PC-3 (cell line): ENCODE results near the gene BSCL2. TPM values are rescaled to one million over a fixed set of nuclear protein-coding genes. Genes with fewer than 3 reads are reported as not detected.

ENCODE experiments used
- ATAC-seq: fragments of 200-7000 bp; cut with Tn5 transposase; 2 replicates; pipeline ENCODE4 v1.9.1; 2020; ENCODE audit warnings: mild to moderate bottlenecking, moderate library complexity
- BruUV-seq: library from RNA; stranded (reverse); fragments of 400-500 nt; replicated peaks from 2 replicates; lab custom pipeline; 2021; lab: Mats Ljungman, UMichigan
- CTCF ChIA-PET: fragments of 300-600 bp; sonication (Branson Sonifier 250); formaldehyde crosslinking; loops from one replicate; lab custom pipeline; 2022; ENCODE audit warnings: antibody characterized with exemption; lab: Charles Lee
- POLR2A ChIA-PET: fragments of 300-600 bp; sonication (Branson Sonifier 250); formaldehyde crosslinking; loops from one replicate; lab custom pipeline; 2022; ENCODE audit warnings: antibody characterized with exemption; ENCODE audit not compliant: unreplicated experiment; lab: Charles Lee
- DNase-seq: peaks from one replicate; pipeline ENCODE4 v3.0.0-alpha.2; 2015
- H2AFZ ChIP-seq: fragments of 300-600 bp; sonication (generic); 2 replicates; pipeline ENCODE4 v1.6.0; 2016; ENCODE audit warnings: antibody characterized with exemption, low read length
- H3F3A ChIP-seq: fragments of 300-600 bp; sonication (generic); one replicate; pipeline ENCODE4 v1.6.0; 2017; ENCODE audit warnings: antibody characterized with exemption, low read length, control low read depth, mild to moderate bottlenecking; ENCODE audit not compliant: unreplicated experiment
- H3K27ac ChIP-seq: fragments of 300-600 bp; sonication (generic); 2 replicates; pipeline ENCODE4 v1.5.1; 2016; ENCODE audit warnings: mild to moderate bottlenecking, low read length
- H3K27me3 ChIP-seq: fragments of 300-600 bp; sonication (generic); 2 replicates; pipeline ENCODE4 v1.6.1; 2016; ENCODE audit warnings: low read length, mixed read lengths
- H3K36me3 ChIP-seq: fragments of 300-600 bp; sonication (generic); 2 replicates; pipeline ENCODE4 v1.6.1; 2016; ENCODE audit warnings: low read depth, mixed run types, low read length, mixed read lengths
- H3K4me1 ChIP-seq: fragments of 300-600 bp; sonication (generic); 2 replicates; pipeline ENCODE4 v1.5.1; 2016; ENCODE audit warnings: low read length; ENCODE audit not compliant: insufficient read depth
- H3K4me2 ChIP-seq: fragments of 300-600 bp; sonication (generic); 2 replicates; pipeline ENCODE4 v1.6.0; 2016; ENCODE audit warnings: low read length
- H3K4me3 ChIP-seq: fragments of 300-600 bp; sonication (generic); 2 replicates; pipeline ENCODE4 v1.5.1; 2016; ENCODE audit warnings: mild to moderate bottlenecking, low read length, mixed read lengths
- H3K79me2 ChIP-seq: fragments of 300-600 bp; sonication (generic); 2 replicates; pipeline ENCODE4 v1.6.1; 2017; ENCODE audit warnings: low read length, mixed read lengths
- H3K9ac ChIP-seq: fragments of 300-600 bp; sonication (generic); 2 replicates; pipeline ENCODE4 v1.6.0; 2016; ENCODE audit warnings: mild to moderate bottlenecking, low read length
- H3K9me2 ChIP-seq: fragments of 300-600 bp; sonication (generic); replicated peaks from 2 replicates; pipeline ENCODE4 v1.6.1; 2016; ENCODE audit warnings: mixed run types, low read length, mixed read lengths
- H3K9me3 ChIP-seq: fragments of 300-600 bp; sonication (generic); 2 replicates; pipeline ENCODE4 v1.6.1; 2016; ENCODE audit warnings: low read length, mixed read lengths
- H4K20me1 ChIP-seq: fragments of 300-600 bp; sonication (generic); 2 replicates; pipeline ENCODE4 v1.6.1; 2016; ENCODE audit warnings: low read length, mixed read lengths
- EZH2 ChIP-seq: fragments of 300-600 bp; sonication (generic); IDR thresholded peaks from one replicate; pipeline ENCODE4 v1.6.1; 2017; ENCODE audit warnings: antibody characterized with exemption, mild to moderate bottlenecking, low read length; ENCODE audit not compliant: unreplicated experiment
- EZH2phosphoT487 ChIP-seq: fragments of 300-600 bp; sonication (generic); IDR thresholded peaks from 2 replicates; pipeline ENCODE4 v1.6.1; 2018; ENCODE audit warnings: mild to moderate bottlenecking, antibody characterized with exemption, low read length, borderline replicate concordance
- intact Hi-C: fragments of 100-400 bp; cut with micrococcal nuclease; formaldehyde crosslinking; loops from 2 replicates; pipeline ENCODE4 v1.9.0; 2023
- total RNA-seq: library from RNA; depleted of rRNA; stranded (reverse); fragments of >200 nt; gene quantifications from 2 replicates; pipeline ENCODE4 v1.2.3, GENCODE V29; 2014
- TF ChIP-seq, protein P1 (sequence below): fragments of 300-600 bp; sonication (generic); conservative IDR thresholded peaks from 2 replicates; pipeline ENCODE4 v1.5.1; 2017; ENCODE audit warnings: antibody characterized with exemption, low read depth, mild to moderate bottlenecking, low read length

Gene BSCL2
- total RNA-seq, 1 experiment from 2014 or later = 65.7 TPM

DNA sequence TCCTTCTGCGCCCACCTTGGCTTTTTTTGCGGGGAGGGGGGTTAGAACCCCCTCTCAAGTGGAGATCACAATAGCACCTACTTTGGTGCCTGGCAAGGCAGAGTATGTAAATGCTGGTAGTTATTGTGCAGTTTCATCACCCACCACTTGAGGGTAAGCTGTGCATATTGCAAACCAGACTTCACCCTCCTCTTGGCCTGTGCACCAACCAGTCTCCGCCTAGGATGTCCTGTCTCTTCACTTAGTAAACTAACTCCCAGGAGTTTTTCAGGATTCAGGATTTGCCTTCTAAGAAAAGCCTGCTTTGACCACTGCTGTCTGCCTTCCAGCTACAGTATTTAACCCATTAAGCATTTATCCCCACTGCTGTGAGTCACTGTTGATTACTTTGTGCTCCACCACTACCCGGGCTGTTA, 26.4 kb downstream of the BSCL2 start:
- Histone ChIP-seq H2AFZ (peak overlapping the region; percentile 83), H3K9me2 (no peaks in the 10 kb centered on the region), H3K9me3 (no peaks in the 10 kb centered on the region), H3K9ac (no peak overlapping the region), H3K27me3 (no peaks in the 10 kb centered on the region), H4K20me1 (no peaks in the 10 kb centered on the region), H3K36me3 (no peaks in the 10 kb centered on the region; the same call in 1 of the 2 replicates), H3K4me3 (no peak overlapping the region), H3K79me2 (peaks cover 29% of the 10 kb centered on the region), H3K4me1 (peaks cover 23% of the 10 kb centered on the region), H3F3A (peaks cover 8% of the 10 kb centered on the region), H3K4me2 (peak overlapping the region; percentile 16; the same call in 1 of the 2 replicates), H3K27ac (no peak overlapping the region)
- intact Hi-C loops = loop anchor here (1.0 kb wide), 1 partner anchor 13 kb away; no protein-coding TSS in a partner anchor
- BruUV-seq = no TSS peak
- ChIA-PET POLR2A (interaction anchor here (0.6 to 1.1 kb wide), 2 partner anchors 10 to 24 kb away, joined by 3 to 19 read pairs; partner anchors contain the start of gene UQCC3), CTCF (interaction anchor here (0.5 to 2.5 kb wide), 11 partner anchors 12 to 286 kb away, joined by 3 to 12 read pairs (median 5); partner anchors contain the start of genes C11orf98, CSKMT and ZBTB3)
- DNase-seq = peak; percentile 85
- ATAC-seq = peak; percentile 89
- TF ChIP-seq EZH2 = no peak
- TF ChIP-seq, protein P1, sequence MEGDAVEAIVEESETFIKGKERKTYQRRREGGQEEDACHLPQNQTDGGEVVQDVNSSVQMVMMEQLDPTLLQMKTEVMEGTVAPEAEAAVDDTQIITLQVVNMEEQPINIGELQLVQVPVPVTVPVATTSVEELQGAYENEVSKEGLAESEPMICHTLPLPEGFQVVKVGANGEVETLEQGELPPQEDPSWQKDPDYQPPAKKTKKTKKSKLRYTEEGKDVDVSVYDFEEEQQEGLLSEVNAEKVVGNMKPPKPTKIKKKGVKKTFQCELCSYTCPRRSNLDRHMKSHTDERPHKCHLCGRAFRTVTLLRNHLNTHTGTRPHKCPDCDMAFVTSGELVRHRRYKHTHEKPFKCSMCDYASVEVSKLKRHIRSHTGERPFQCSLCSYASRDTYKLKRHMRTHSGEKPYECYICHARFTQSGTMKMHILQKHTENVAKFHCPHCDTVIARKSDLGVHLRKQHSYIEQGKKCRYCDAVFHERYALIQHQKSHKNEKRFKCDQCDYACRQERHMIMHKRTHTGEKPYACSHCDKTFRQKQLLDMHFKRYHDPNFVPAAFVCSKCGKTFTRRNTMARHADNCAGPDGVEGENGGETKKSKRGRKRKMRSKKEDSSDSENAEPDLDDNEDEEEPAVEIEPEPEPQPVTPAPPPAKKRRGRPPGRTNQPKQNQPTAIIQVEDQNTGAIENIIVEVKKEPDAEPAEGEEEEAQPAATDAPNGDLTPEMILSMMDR = peak; percentile 76
- TF ChIP-seq EZH2phosphoT487 = no peak

DNA sequence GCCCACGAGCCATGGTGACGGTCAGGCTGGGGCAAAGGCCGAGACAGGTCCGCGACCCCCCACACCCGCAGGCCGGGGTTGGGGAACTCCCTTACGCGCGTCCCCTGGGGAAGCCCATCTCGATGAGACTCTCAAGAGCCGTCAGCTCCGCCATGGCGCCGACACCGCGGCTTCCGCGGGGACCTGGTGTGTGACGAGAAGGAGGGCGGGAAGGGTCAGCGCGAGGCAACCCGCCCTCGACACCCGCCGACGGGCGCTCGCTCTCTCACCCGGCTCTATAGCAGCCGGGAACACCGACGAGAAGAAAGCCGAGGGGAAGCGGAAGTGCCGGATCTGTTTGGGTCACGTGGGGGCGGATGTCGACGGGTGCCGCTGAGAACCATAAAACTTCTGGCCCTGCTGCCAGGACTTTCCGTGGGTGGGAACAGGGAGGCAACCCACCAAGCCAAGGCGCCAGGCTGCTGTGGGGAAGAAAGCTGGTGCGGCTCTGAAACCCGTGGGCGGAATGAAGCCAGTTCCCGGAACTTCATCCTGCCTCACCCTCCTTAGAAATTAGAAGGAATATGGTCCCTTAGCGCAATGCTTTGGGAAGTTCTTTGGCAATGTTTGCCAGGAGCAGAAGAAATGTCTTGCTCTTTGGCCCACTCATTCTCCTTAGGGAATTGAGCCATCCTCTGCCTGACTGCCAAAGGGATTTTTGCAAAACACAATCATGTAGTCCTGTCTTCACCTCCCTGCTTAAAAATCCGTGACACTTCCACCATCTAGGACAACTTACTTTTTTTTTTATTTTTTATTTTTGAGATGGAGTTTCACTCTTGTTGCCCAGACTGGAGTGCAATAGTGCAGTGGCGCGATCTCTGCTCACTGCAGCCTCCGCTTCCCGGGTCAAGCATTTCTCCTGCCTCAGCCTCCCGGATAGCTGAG, 28.2 kb downstream of the BSCL2 start, which contains the start of gene UBXN1:
TSS of gene UBXN1 (minus strand) at position 304 of the 927 bp plus-strand sequence. CDS start at position 154, 150 bp downstream.
- ATAC-seq (peak; percentile 62), DNase-seq (peak; percentile 86)
- peak within 1 kb of the TSS; percentile 94 for H3K4me2 ChIP-seq
- ChIA-PET CTCF (no interaction called here), POLR2A (no interaction called here)
- peak within 1 kb of the TSS; percentile 97 for H2AFZ ChIP-seq
- BruUV-seq = TSS peak; percentile 82
- no peaks in the 10 kb centered on the region for H3K27me3 ChIP-seq
- no peaks in the 10 kb centered on the region for H3K9me3 ChIP-seq
- peaks cover 34% of the 10 kb centered on the region for H3K79me2 ChIP-seq
- no peaks in the 10 kb centered on the region for H3K9me2 ChIP-seq
- H3K4me1 ChIP-seq = peaks cover 23% of the 10 kb centered on the region
- H3K27ac ChIP-seq = peak within 1 kb of the TSS; percentile 53
- H3K4me3 ChIP-seq = peak within 1 kb of the TSS; percentile 98
- TF ChIP-seq, protein P1 = no peak
- H4K20me1 ChIP-seq = no peaks in the 10 kb centered on the region
- intact Hi-C loops = loop anchor here (5.0 kb wide), 1 partner anchor 48 kb away; the partner anchor contains the start of genes HNRNPUL2 and TTC9C
- peaks cover 4% of the 10 kb centered on the region for H3K36me3 ChIP-seq
- peak within 1 kb of the TSS; percentile 91 for H3K9ac ChIP-seq
- peaks cover 8% of the 10 kb centered on the region for H3F3A ChIP-seq
